SK-N-SH treated with all-trans-retinoic acid at 6 μM for 48 hours (cell line): ENCODE measurements around the gene DTX1.
A peak's percentile ranks its signal among the peaks of the same experiment; 100 is the strongest.

ENCODE experiments used
- ATAC-seq: fragments of 200-7000 bp; cut with Tn5 transposase; 3 replicates; pipeline ENCODE4 v1.9.1; 2020; ENCODE audit warnings: mild to moderate bottlenecking, moderate library complexity
- ARNTL ChIP-seq: fragments of 450-650 bp; formaldehyde crosslinking; IDR thresholded peaks from 2 replicates; pipeline ENCODE4 v1.5.0; 2020; ENCODE audit warnings: low read depth, mild to moderate bottlenecking, moderate library complexity, borderline replicate concordance
- BACH2 ChIP-seq: fragments of 250-450 bp; sonication (Bioruptor Pico); IDR thresholded peaks from 2 replicates; pipeline ENCODE4 v1.9.0; 2021; ENCODE audit warnings: mild to moderate bottlenecking, borderline replicate concordance
- CSDC2 ChIP-seq: fragments of 250-450 bp; sonication (Bioruptor Pico); IDR thresholded peaks from 2 replicates; pipeline ENCODE4 v1.5.0; 2020; ENCODE audit warnings: mild to moderate bottlenecking, moderate library complexity
- CSRNP3 ChIP-seq: fragments of 250-450 bp; sonication (Bioruptor Pico); IDR thresholded peaks from 2 replicates; pipeline ENCODE4 v1.5.1; 2021; ENCODE audit warnings: mild to moderate bottlenecking, moderate library complexity
- ESRRG ChIP-seq: fragments of 250-450 bp; sonication (Bioruptor Pico); IDR thresholded peaks from 2 replicates; pipeline ENCODE4 v1.6.1; 2021; ENCODE audit warnings: mild to moderate bottlenecking
- GLIS3 ChIP-seq: fragments of 250-450 bp; sonication (Bioruptor Pico); IDR thresholded peaks from 2 replicates; pipeline ENCODE4 v1.5.0; 2020; ENCODE audit warnings: mild to moderate bottlenecking, moderate library complexity
- ISL1 ChIP-seq: fragments of 250-450 bp; sonication (Bioruptor Pico); IDR thresholded peaks from 2 replicates; pipeline ENCODE4 v2.1.2; 2022; ENCODE audit warnings: mild to moderate bottlenecking, moderate library complexity
- OSR1 ChIP-seq: fragments of 250-450 bp; sonication (Bioruptor Pico); IDR thresholded peaks from 2 replicates; pipeline ENCODE4 v1.8.0; 2022; ENCODE audit warnings: moderate library complexity, mild to moderate bottlenecking, inconsistent platforms
- PATZ1 ChIP-seq: fragments of 250-450 bp; sonication (Bioruptor Pico); IDR thresholded peaks from 2 replicates; pipeline ENCODE4 v1.8.0; 2020; ENCODE audit warnings: mild to moderate bottlenecking, moderate library complexity, borderline replicate concordance
- PPARA ChIP-seq: fragments of 250-450 bp; sonication (Bioruptor Pico); IDR thresholded peaks from 2 replicates; pipeline ENCODE4 v1.5.0; 2020; ENCODE audit warnings: mild to moderate bottlenecking, borderline replicate concordance
- TCF4 ChIP-seq: fragments of 250-450 bp; sonication (Bioruptor Pico); IDR thresholded peaks from 2 replicates; pipeline ENCODE4 v1.8.0; 2021; ENCODE audit warnings: mild to moderate bottlenecking, moderate library complexity, borderline replicate concordance
- TOX ChIP-seq: fragments of 250-450 bp; sonication (Bioruptor Pico); IDR thresholded peaks from 2 replicates; pipeline ENCODE4 v1.8.0; 2021; ENCODE audit warnings: mild to moderate bottlenecking, moderate library complexity, borderline replicate concordance
- ZC3H10 ChIP-seq: fragments of 250-450 bp; sonication (Bioruptor Pico); IDR thresholded peaks from 2 replicates; pipeline ENCODE4 v1.5.1; 2021; ENCODE audit warnings: mild to moderate bottlenecking, moderate library complexity
- ZFP3 ChIP-seq: fragments of 250-450 bp; sonication (Bioruptor Pico); IDR thresholded peaks from 2 replicates; pipeline ENCODE4 v1.5.0; 2020; ENCODE audit warnings: mild to moderate bottlenecking, moderate library complexity
- ZFP30 ChIP-seq: fragments of 450-650 bp; formaldehyde crosslinking; IDR thresholded peaks from 2 replicates; pipeline ENCODE4 v1.5.0; 2022; ENCODE audit warnings: mild to moderate bottlenecking, moderate library complexity
- ZNF565 ChIP-seq: fragments of 450-650 bp; formaldehyde crosslinking; conservative IDR thresholded peaks from 2 replicates; pipeline ENCODE4 v1.5.0; 2020; ENCODE audit warnings: low read depth, mild to moderate bottlenecking, moderate library complexity
- ZNF8 ChIP-seq: fragments of 450-650 bp; formaldehyde crosslinking; IDR thresholded peaks from 2 replicates; pipeline ENCODE4 v1.5.0; 2020; ENCODE audit warnings: mild to moderate bottlenecking, moderate library complexity
- TF ChIP-seq, protein P1 (sequence below): fragments of 250-450 bp; sonication (Bioruptor Pico); IDR thresholded peaks from 2 replicates; pipeline ENCODE4 v1.5.0; 2020; ENCODE audit warnings: mild to moderate bottlenecking, moderate library complexity

The DTX1 gene

GRCh38 chr12:113135178-113136127 is 78.9 kb downstream of the DTX1 start, which contains the start of gene RASAL1:
TSS of gene RASAL1 (minus strand) at chr12:113135761. CDS start at chr12:113135462, 299 bp downstream.
- ATAC-seq, result peak; percentile 54
- TF ChIP-seq ISL1 (CRISPR knock-in tag), result no peak
- no peak for TF ChIP-seq TCF4
- TF ChIP-seq PPARA (CRISPR knock-in tag), result no peak
- TF ChIP-seq ZNF565 (CRISPR knock-in tag), result no peak
- TF ChIP-seq CSRNP3 (CRISPR knock-in tag), result no peak
- no peak for TF ChIP-seq ZNF8 (CRISPR knock-in tag)
- no peak for TF ChIP-seq ZC3H10
- TF ChIP-seq PATZ1, result no peak
- TF ChIP-seq BACH2 (CRISPR knock-in tag), result no peak
- TF ChIP-seq GLIS3 (CRISPR knock-in tag), result no peak
- no peak for TF ChIP-seq CSDC2 (CRISPR knock-in tag)
- no peak for TF ChIP-seq ZFP3 (CRISPR knock-in tag)

GRCh38 chr12:113136128-113136989 is 79.8 kb downstream of the DTX1 start:
- no peak for ATAC-seq

More at GRCh38 chr12:113136128-113136989, 79.8 kb downstream of the DTX1 start:
- no peak for TF ChIP-seq BACH2 (CRISPR knock-in tag)
- TF ChIP-seq ZFP30 (CRISPR knock-in tag), result no peak
- no peak for TF ChIP-seq TCF4
- no peak for TF ChIP-seq PATZ1
- TF ChIP-seq TOX (CRISPR knock-in tag), result no peak
- no peak for TF ChIP-seq OSR1
- TF ChIP-seq, protein P1, sequence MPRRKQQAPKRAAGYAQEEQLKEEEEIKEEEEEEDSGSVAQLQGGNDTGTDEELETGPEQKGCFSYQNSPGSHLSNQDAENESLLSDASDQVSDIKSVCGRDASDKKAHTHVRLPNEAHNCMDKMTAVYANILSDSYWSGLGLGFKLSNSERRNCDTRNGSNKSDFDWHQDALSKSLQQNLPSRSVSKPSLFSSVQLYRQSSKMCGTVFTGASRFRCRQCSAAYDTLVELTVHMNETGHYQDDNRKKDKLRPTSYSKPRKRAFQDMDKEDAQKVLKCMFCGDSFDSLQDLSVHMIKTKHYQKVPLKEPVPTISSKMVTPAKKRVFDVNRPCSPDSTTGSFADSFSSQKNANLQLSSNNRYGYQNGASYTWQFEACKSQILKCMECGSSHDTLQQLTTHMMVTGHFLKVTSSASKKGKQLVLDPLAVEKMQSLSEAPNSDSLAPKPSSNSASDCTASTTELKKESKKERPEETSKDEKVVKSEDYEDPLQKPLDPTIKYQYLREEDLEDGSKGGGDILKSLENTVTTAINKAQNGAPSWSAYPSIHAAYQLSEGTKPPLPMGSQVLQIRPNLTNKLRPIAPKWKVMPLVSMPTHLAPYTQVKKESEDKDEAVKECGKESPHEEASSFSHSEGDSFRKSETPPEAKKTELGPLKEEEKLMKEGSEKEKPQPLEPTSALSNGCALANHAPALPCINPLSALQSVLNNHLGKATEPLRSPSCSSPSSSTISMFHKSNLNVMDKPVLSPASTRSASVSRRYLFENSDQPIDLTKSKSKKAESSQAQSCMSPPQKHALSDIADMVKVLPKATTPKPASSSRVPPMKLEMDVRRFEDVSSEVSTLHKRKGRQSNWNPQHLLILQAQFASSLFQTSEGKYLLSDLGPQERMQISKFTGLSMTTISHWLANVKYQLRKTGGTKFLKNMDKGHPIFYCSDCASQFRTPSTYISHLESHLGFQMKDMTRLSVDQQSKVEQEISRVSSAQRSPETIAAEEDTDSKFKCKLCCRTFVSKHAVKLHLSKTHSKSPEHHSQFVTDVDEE (CRISPR knock-in tag), result no peak
- TF ChIP-seq ISL1 (CRISPR knock-in tag), result no peak
- no peak for TF ChIP-seq ESRRG (CRISPR knock-in tag)
- no peak for TF ChIP-seq ZNF8 (CRISPR knock-in tag)
- no peak for TF ChIP-seq ZC3H10
- no peak for TF ChIP-seq ARNTL (CRISPR knock-in tag)
- no peak for TF ChIP-seq GLIS3 (CRISPR knock-in tag)
